ENCODE results near the gene MYO9B.

DNA sequence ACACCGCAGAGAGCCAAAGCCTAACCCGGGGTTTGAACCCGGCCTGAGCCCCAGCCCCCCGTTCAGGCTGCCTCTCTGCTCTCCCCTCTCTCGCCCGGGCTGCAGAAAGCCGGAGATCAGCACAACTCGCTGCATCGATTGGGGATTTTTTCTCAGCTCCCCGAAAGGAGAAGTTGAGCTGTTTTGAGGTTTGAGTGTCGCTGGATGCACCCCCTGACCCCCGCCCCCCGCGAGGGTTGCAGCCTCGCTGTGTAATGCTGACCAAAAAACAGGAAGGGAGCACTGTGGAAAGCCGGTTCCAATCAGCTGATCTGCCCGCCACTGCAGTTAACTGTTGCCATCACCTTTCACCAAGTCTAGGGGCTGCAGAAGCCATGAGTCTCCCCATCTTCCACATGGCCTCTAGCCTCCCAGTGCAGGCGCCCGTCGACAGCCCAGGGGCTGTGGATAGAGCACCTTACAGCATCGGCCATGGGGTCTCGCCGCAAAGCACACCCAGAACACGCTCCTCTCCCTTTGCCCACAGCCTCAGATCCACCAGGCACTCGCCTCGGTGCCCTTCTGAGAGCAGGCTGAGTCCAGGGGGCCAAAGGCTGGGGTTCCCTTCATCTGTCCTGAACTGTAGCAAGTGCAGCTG, 34.5 kb downstream of the MYO9B start:
- TF ChIP-seq, protein P1, sequence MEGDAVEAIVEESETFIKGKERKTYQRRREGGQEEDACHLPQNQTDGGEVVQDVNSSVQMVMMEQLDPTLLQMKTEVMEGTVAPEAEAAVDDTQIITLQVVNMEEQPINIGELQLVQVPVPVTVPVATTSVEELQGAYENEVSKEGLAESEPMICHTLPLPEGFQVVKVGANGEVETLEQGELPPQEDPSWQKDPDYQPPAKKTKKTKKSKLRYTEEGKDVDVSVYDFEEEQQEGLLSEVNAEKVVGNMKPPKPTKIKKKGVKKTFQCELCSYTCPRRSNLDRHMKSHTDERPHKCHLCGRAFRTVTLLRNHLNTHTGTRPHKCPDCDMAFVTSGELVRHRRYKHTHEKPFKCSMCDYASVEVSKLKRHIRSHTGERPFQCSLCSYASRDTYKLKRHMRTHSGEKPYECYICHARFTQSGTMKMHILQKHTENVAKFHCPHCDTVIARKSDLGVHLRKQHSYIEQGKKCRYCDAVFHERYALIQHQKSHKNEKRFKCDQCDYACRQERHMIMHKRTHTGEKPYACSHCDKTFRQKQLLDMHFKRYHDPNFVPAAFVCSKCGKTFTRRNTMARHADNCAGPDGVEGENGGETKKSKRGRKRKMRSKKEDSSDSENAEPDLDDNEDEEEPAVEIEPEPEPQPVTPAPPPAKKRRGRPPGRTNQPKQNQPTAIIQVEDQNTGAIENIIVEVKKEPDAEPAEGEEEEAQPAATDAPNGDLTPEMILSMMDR (IDR thresholded peaks at IDR 0.05), result no peak
- TF ChIP-seq POLR2A (IDR thresholded peaks at IDR 0.05), result no peak
- TF ChIP-seq EP300 (IDR thresholded peaks at IDR 0.05; ENCODE audit: low read depth), result no peak
- no peak for TF ChIP-seq POLR2AphosphoS5 (IDR thresholded peaks at IDR 0.05)
